Breast epithelium (tissue), 4 donors: Measurements from ENCODE around the gene ATP8A1. TPM values are rescaled to one million over a fixed set of nuclear protein-coding genes. Genes with fewer than 3 reads are reported as not detected.

ENCODE experiments used
- DNase-seq, 2 donors: peaks; one replicate each; pipeline ENCODE4 v3.0.0-alpha.2; 2019; ENCODE audit warnings: low spot score in 2 of 2
- H3K27ac ChIP-seq, 2 donors: fragments of 200-600 bp; sonication (generic) in 1 of 2; one replicate each; pipeline ENCODE4 v1.5.1; 2016 to 2019; ENCODE audit warnings: mild to moderate bottlenecking in 1 of 2
- H3K27me3 ChIP-seq, 2 donors: fragments of 200-600 bp; sonication (generic) in 1 of 2; one replicate each; pipeline versions ENCODE4 v1.5.1 to v1.6.0; 2017 to 2019; ENCODE audit warnings: control low read depth in 1 of 2, mild to moderate bottlenecking in 1 of 2
- H3K36me3 ChIP-seq: fragments of 200-600 bp; one replicate; pipeline ENCODE4 v1.5.1; 2019
- H3K4me1 ChIP-seq, 2 donors: fragments of 200-600 bp; sonication (generic); one replicate each; pipeline ENCODE4 v1.5.1; 2016 to 2019; ENCODE audit warnings: control low read depth in 1 of 2
- H3K4me3 ChIP-seq, 3 donors: fragments of 200-600 bp; sonication (generic); 1 replicate in 2 of 3; 2 replicates in 1 of 3; pipeline ENCODE4 v1.5.1; 2016 to 2019; ENCODE audit warnings: mild to moderate bottlenecking in 3 of 3, moderate library complexity in 2 of 3
- H3K9me3 ChIP-seq, 2 donors: fragments of 200-600 bp; sonication (generic) in 1 of 2; one replicate each; pipeline ENCODE4 v1.5.1; 2016 to 2019; ENCODE audit warnings: control low read depth in 1 of 2
- POLR2A ChIP-seq: fragments of 450-650 bp; IDR thresholded peaks from one replicate; pipeline ENCODE4 v1.6.1; 2016; ENCODE audit warnings: antibody characterized with exemption, mild to moderate bottlenecking, moderate library complexity
- POLR2AphosphoS5 ChIP-seq, 3 donors: sonication (generic); formaldehyde crosslinking; IDR thresholded peaks; one replicate each; pipeline ENCODE4 v1.6.1; 2017; ENCODE audit warnings: antibody characterized with exemption in 3 of 3
- intact Hi-C: fragments of 100-400 bp; cut with DNase I; formaldehyde crosslinking; loops from one replicate; pipeline ENCODE4 v1.15.1; 2023; ENCODE audit warnings: low total_unique reads
- total RNA-seq, 3 donors: library from RNA; depleted of rRNA; stranded (reverse); fragments of >200 nt; gene quantifications; one replicate each; pipeline ENCODE4 v1.1.0, GENCODE V29; 2016
- TF ChIP-seq, protein P1 (sequence below), 3 donors: fragments of 450-650 bp; IDR thresholded peaks; one replicate each; pipeline ENCODE4 v1.5.1; 2016 to 2017; ENCODE audit warnings: antibody characterized with exemption in 3 of 3, mild to moderate bottlenecking in 3 of 3, moderate library complexity in 3 of 3

The ATP8A1 gene
- total RNA-seq, 3 donors from 2014 or later, result 12.2 to 17.0 (median 14.8) TPM

DNA sequence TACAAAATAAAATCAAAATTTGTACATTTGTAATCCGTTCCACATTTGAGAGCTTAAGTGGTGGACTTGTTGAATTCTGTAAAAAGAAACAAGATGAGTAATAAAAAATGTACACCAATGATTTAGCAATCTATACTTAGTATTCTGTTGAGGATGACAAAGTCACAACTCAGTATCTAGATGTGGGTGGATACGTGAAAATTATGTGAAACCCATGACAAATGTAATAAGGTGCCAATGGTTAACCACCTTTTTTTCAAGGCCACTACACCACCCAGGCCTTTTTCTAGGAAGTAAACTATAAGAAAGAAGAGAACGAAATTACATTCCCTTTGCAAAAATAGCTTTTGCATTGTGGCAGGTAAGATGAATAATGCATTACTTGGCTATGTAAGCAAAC, 77.0 kb downstream of the ATP8A1 start:
- Histone ChIP-seq H3K4me3 (no peak overlapping the region), H3K27me3 (no peaks in the 10 kb centered on the region), H3K27ac (no peak overlapping the region), H3K36me3 (no peaks in the 10 kb centered on the region), H3K4me1 (no peaks in the 10 kb centered on the region), H3K9me3 (no peaks in the 10 kb centered on the region)
- intact Hi-C loops, result no loop called here
- no peak for DNase-seq
- TF ChIP-seq, protein P1, sequence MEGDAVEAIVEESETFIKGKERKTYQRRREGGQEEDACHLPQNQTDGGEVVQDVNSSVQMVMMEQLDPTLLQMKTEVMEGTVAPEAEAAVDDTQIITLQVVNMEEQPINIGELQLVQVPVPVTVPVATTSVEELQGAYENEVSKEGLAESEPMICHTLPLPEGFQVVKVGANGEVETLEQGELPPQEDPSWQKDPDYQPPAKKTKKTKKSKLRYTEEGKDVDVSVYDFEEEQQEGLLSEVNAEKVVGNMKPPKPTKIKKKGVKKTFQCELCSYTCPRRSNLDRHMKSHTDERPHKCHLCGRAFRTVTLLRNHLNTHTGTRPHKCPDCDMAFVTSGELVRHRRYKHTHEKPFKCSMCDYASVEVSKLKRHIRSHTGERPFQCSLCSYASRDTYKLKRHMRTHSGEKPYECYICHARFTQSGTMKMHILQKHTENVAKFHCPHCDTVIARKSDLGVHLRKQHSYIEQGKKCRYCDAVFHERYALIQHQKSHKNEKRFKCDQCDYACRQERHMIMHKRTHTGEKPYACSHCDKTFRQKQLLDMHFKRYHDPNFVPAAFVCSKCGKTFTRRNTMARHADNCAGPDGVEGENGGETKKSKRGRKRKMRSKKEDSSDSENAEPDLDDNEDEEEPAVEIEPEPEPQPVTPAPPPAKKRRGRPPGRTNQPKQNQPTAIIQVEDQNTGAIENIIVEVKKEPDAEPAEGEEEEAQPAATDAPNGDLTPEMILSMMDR (IDR thresholded peaks at IDR 0.05), result no peak
- TF ChIP-seq POLR2AphosphoS5 (IDR thresholded peaks at IDR 0.05) (no peak), POLR2A (no peak)

DNA sequence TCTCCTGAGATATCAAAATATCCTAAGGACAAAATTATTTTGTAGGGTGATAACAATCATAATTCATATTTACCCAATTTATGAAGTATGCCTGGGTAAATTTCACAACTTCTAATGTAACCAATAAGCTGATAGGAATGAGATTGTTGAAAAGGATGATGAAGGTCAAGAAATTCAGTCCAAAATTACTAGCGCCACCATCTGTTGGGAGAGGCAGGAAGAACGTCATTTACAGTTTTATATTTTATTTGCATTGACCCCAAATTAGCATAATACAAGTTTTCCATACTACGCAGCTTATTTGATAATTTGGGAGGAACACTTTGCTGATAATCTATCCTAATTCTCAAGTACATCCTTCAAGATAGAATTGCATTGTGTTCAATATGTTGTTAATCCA, 78.7 kb downstream of the ATP8A1 start:
- intact Hi-C loops, result no loop called here
- DNase-seq, result no peak
- no peaks in the 10 kb centered on the region for H3K9me3 ChIP-seq
- no peaks in the 10 kb centered on the region for H3K4me1 ChIP-seq
- H3K27me3 ChIP-seq, result no peaks in the 10 kb centered on the region
- no peak for TF ChIP-seq POLR2AphosphoS5 (IDR thresholded peaks at IDR 0.05)
- TF ChIP-seq POLR2A, result no peak
- TF ChIP-seq, protein P1 (IDR thresholded peaks at IDR 0.05), result no peak
- H3K27ac ChIP-seq, result no peak overlapping the region
- no peaks in the 10 kb centered on the region for H3K36me3 ChIP-seq
- no peak overlapping the region for H3K4me3 ChIP-seq

DNA sequence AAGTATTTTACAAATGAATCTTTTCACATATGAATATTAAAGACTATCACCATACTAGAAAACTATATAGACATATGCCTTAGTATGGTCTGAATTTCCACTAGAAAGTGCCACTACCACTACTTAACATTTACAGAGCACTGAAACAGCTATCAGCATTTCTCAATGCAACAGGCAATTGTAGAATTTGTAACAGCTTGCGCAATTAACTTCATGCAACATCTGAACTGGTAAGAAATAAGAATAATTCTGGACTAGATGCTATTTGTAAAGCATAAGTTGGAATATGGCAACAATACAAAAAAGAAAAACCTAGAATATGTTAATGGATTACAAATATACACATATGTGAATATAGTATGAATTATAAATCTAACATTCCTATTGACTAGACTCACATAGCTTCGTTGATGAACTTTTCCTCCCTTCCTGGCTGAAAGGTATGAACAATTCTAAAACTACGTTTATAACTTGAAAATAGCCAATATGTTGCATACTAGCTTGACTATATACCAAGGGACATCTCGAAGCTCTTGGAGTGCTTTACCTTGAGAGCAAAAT, 82.0 kb downstream of the ATP8A1 start:
- Histone ChIP-seq H3K9me3 (no peaks in the 10 kb centered on the region), H3K27ac (no peak overlapping the region), H3K4me1 (peaks cover 0 to 6% of the 10 kb centered on the region in 2 donors), H3K27me3 (no peaks in the 10 kb centered on the region), H3K4me3 (no peak overlapping the region), H3K36me3 (no peaks in the 10 kb centered on the region)
- intact Hi-C loops, result no loop called here
- DNase-seq, result no peak
- TF ChIP-seq POLR2AphosphoS5 (IDR thresholded peaks at IDR 0.05) (no peak), POLR2A (no peak)
- TF ChIP-seq, protein P1 (IDR thresholded peaks at IDR 0.05), result no peak

DNA sequence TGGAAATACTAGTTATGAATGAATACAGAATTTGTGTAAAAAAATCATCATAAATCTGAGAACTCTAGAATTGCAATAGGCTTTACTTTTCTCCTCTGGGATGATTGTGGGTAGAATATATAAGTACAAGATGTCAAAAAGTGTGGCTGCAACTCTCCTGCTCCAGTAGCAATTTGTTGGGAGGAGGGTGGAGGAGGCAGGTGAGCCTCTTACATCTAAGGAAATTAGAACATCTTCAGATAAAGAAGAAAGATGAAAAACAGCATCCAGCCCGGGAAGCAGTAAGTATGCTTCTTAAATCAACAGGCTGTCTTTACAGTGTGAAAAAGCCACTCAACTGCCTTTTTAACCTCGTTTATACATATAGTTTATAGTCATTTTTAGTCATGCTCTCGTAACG, 83.7 kb downstream of the ATP8A1 start:
- no peak for DNase-seq
- intact Hi-C loops, result no loop called here
- Histone ChIP-seq H3K9me3 (no peaks in the 10 kb centered on the region), H3K27me3 (no peaks in the 10 kb centered on the region), H3K4me3 (no peak overlapping the region), H3K36me3 (no peaks in the 10 kb centered on the region), H3K4me1 (peaks cover 0 to 6% of the 10 kb centered on the region in 2 donors), H3K27ac (no peak overlapping the region)
- TF ChIP-seq, protein P1 (IDR thresholded peaks at IDR 0.05), result no peak
- no peak for TF ChIP-seq POLR2AphosphoS5 (IDR thresholded peaks at IDR 0.05)
- TF ChIP-seq POLR2A, result no peak

DNA sequence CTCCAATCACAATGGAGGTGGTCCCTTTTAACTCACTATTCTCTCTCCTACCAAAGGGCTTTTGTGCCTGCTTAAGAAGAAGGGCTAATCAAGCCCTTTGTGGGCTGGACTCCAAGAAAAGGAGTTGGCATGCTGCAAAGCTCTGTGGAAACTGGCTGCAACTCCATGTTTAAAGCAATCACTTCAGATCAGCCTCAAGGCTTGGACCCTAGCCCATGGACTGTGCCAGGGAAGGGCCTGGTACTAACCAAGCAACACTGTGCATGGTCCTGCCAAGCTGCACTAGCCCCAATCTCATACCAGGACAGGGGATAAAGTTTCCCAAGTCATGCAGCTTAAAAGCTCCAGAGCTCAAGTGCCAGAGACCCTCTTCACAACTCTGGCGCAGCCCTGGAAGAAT, 86.7 kb downstream of the ATP8A1 start:
- no peaks in the 10 kb centered on the region for H3K9me3 ChIP-seq
- no peaks in the 10 kb centered on the region for H3K27me3 ChIP-seq
- no peak overlapping the region for H3K4me3 ChIP-seq
- DNase-seq, result peak; percentile 49 to 63
- intact Hi-C loops, result no loop called here
- H3K27ac ChIP-seq, result no peak overlapping the region
- H3K36me3 ChIP-seq, result no peaks in the 10 kb centered on the region
- peaks cover 0 to 6% of the 10 kb centered on the region in 2 donors for H3K4me1 ChIP-seq
- TF ChIP-seq POLR2AphosphoS5 (IDR thresholded peaks at IDR 0.05), result no peak
- TF ChIP-seq POLR2A, result no peak
- TF ChIP-seq, protein P1 (IDR thresholded peaks at IDR 0.05), result no peak
